ENCODE results near the gene GPR142. TPM values are rescaled to one million over a fixed set of nuclear protein-coding genes. Genes with fewer than 3 reads are reported as not detected.

The GPR142 gene
- total RNA-seq, 1 experiment from 2014 or later: 0.33 TPM

DNA sequence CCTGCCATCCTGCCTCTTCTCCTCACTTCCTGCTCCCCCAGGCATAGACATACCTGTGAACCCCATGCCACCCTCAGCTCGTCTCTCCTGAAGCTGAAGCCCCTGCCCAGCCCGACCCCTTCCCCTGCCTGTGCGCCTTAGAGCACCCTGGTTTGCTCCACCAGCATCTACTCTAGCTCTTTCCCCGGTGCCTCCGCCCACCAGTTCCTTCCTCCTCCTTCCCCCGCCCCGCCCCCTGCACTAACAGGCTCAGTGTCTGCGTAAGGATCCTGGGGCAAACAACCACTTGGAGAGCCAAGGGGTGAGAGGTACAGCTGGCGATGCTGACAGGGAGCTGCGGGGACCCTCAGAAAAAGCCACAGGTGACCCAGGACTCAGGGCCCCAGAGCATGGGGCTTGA, 1.9 kb downstream of the GPR142 start:
- DNase-seq: peak; percentile 82
- H4K91ac ChIP-seq (ENCODE audit: insufficient read length, low read depth, low read length): no peak overlapping the region
- no peaks in the 10 kb centered on the region for H4K20me1 ChIP-seq (ENCODE audit: control insufficient read depth, insufficient read depth, insufficient read length)
- Mint-ChIP-seq H3K4me1 (peaks cover 8 to 11% of the 10 kb centered on the region in 2 experiments), H3K27me3 (ENCODE audit: low read depth) (peaks cover 54% of the 10 kb centered on the region), H3K36me3 (ENCODE audit: insufficient read depth in 1 of 3, low read depth in 3 of 3) (no peaks in the 10 kb centered on the region), H3K9me3 (no peaks in the 10 kb centered on the region; a peak in 1 of 5 replicates), H3K4me3 (0 out of 5 replicates have a peak overlapping the region, but pooled peaks of 1 of the 2 experiments have one; percentile 5), H3K27ac (peak overlapping the region in 1 of 3 experiments; percentile 62; a peak in 2 of 7 replicates)
- H2BK5ac ChIP-seq (ENCODE audit: insufficient read length, low read length): no peak overlapping the region
- no peaks in the 10 kb centered on the region for H3K79me1 ChIP-seq (ENCODE audit: insufficient read depth, low read depth, low read length, poor library complexity, severe bottlenecking)
- H2BK120ac ChIP-seq (ENCODE audit: low read depth, low read length, poor library complexity, severe bottlenecking): no peak overlapping the region
- no peaks in the 10 kb centered on the region for H3K4me1 ChIP-seq (ENCODE audit: insufficient read depth, low read length)
- H3K14ac ChIP-seq (ENCODE audit: insufficient read depth, low read length): no peak overlapping the region
- no peak overlapping the region for H4K5ac ChIP-seq (ENCODE audit: insufficient read length, low read depth, low read length)
- H2BK12ac ChIP-seq (ENCODE audit: insufficient read length, low read depth, low read length): no peak overlapping the region
- no peaks in the 10 kb centered on the region for H3K27me3 ChIP-seq (ENCODE audit: insufficient read depth, low read length)
- no peaks in the 10 kb centered on the region for H3K79me2 ChIP-seq (ENCODE audit: insufficient read depth, low read length)
- no peak overlapping the region for H3K9ac ChIP-seq (ENCODE audit: extremely low read depth, insufficient read length, low read length)
- TF ChIP-seq, protein P1, sequence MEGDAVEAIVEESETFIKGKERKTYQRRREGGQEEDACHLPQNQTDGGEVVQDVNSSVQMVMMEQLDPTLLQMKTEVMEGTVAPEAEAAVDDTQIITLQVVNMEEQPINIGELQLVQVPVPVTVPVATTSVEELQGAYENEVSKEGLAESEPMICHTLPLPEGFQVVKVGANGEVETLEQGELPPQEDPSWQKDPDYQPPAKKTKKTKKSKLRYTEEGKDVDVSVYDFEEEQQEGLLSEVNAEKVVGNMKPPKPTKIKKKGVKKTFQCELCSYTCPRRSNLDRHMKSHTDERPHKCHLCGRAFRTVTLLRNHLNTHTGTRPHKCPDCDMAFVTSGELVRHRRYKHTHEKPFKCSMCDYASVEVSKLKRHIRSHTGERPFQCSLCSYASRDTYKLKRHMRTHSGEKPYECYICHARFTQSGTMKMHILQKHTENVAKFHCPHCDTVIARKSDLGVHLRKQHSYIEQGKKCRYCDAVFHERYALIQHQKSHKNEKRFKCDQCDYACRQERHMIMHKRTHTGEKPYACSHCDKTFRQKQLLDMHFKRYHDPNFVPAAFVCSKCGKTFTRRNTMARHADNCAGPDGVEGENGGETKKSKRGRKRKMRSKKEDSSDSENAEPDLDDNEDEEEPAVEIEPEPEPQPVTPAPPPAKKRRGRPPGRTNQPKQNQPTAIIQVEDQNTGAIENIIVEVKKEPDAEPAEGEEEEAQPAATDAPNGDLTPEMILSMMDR (conservative IDR thresholded peaks at IDR 0.05): no peak
- no peak overlapping the region for H2AFZ ChIP-seq (ENCODE audit: low read length)
- H3K56ac ChIP-seq (ENCODE audit: insufficient read length, low read depth, low read length): no peak overlapping the region
- H3K23ac ChIP-seq (ENCODE audit: insufficient read length, low read depth, low read length): no peak overlapping the region
- no peak overlapping the region for H2AK5ac ChIP-seq (ENCODE audit: insufficient read length, low read length)
- no CpG with 5 or more reads among the region's 10 CpGs for WGBS (ENCODE audit: extremely low coverage, insufficient read length, low lambda C conversion rate)
- H3K4ac ChIP-seq (ENCODE audit: low read depth, low read length): no peak overlapping the region
- H3K4me2 ChIP-seq (ENCODE audit: insufficient read depth, insufficient read length, low read length): no peak overlapping the region
- no peak overlapping the region for H2BK20ac ChIP-seq (ENCODE audit: low read depth, low read length, poor library complexity, severe bottlenecking)
- H3K18ac ChIP-seq (ENCODE audit: insufficient read length, low read depth, low read length): no peak overlapping the region
- no peak overlapping the region for H3T11ph ChIP-seq (ENCODE audit: low read length)
- H2BK15ac ChIP-seq (ENCODE audit: low read depth, low read length): no peak overlapping the region
- no peak overlapping the region for H3K27ac ChIP-seq (ENCODE audit: insufficient read length, low read depth, low read length)
- no peaks in the 10 kb centered on the region for H3K23me2 ChIP-seq (ENCODE audit: insufficient read length, low read depth, low read length, poor library complexity, severe bottlenecking)
- no peaks in the 10 kb centered on the region for H3K9me3 ChIP-seq (ENCODE audit: control insufficient read depth, low read depth, low read length)
- H4K8ac ChIP-seq (replicated peaks; ENCODE audit: insufficient read length, low read depth, low read length): no peak overlapping the region
